ENCODE results near the gene AGAP3.
A peak's percentile ranks its signal among the peaks of the same experiment; 100 is the strongest.
"Not testable (repeated sequence)": the region's sequence is repeated elsewhere in the genome, so short reads cannot be mapped to it uniquely, and the experiment has no call there.

AGAP3 gene

GRCh38 chr7:151085691-151086620, at the start of gene AGAP3:
Gene AGAP3 (plus strand): TSS chr7:151086475. CDS start chr7:151086742, 267 bp downstream.
- peak; percentile 76 for DNase-seq (ENCODE audit: low read depth)

GRCh38 chr7:151038951-151039849, 47.1 kb upstream of the AGAP3 start:
- DNase-seq (ENCODE audit: low read depth), result peak; percentile 91

- DNase-seq (ENCODE audit: low read depth), result no peak
Measured at GRCh38 chr7:151039850-151040548, 46.3 kb upstream of the AGAP3 start.

GRCh38 chr7:151040616-151041375, 45.5 kb upstream of the AGAP3 start:
- DNase-seq (ENCODE audit: low read depth), result no peak

- not testable (repeated sequence) for DNase-seq (ENCODE audit: low read depth)
Measured at GRCh38 chr7:151043449-151043848, 42.8 kb upstream of the AGAP3 start.

GRCh38 chr7:151043959-151044358, 42.3 kb upstream of the AGAP3 start:
- DNase-seq (ENCODE audit: low read depth), result no peak

GRCh38 chr7:151045262-151045661, 41.0 kb upstream of the AGAP3 start:
- DNase-seq (ENCODE audit: low read depth), result no peak

- no peak for DNase-seq (ENCODE audit: low read depth)
Measured at GRCh38 chr7:151045967-151046366, 40.3 kb upstream of the AGAP3 start.

- no peak for DNase-seq (ENCODE audit: low read depth)
Measured at GRCh38 chr7:151046603-151047573, 39.4 kb upstream of the AGAP3 start.

GRCh38 chr7:151047976-151048815, 38.1 kb upstream of the AGAP3 start, which contains the start of gene ASIC3:
Gene ASIC3 (plus strand): TSS chr7:151048531. CDS start chr7:151048886, 355 bp downstream.
- DNase-seq (ENCODE audit: low read depth), result no peak

- DNase-seq (ENCODE audit: low read depth), result no peak
Measured at GRCh38 chr7:151048911-151049463, 37.3 kb upstream of the AGAP3 start.

- DNase-seq (ENCODE audit: low read depth), result peak; percentile 79
Measured at GRCh38 chr7:151051108-151051507, 35.2 kb upstream of the AGAP3 start.

- no peak for DNase-seq (ENCODE audit: low read depth)
Measured at GRCh38 chr7:151053096-151053495, 33.2 kb upstream of the AGAP3 start.

GRCh38 chr7:151053751-151054150, 32.5 kb upstream of the AGAP3 start:
- no peak for DNase-seq (ENCODE audit: low read depth)

- no peak for DNase-seq (ENCODE audit: low read depth)
Measured at GRCh38 chr7:151056283-151056665, 30.0 kb upstream of the AGAP3 start.

GRCh38 chr7:151056666-151057505, 29.4 kb upstream of the AGAP3 start:
- DNase-seq (ENCODE audit: low read depth), result no peak

GRCh38 chr7:151057506-151057988, 28.7 kb upstream of the AGAP3 start, which contains the start of gene CDK5:
Gene CDK5 (minus strand): TSS chr7:151057897. CDS start chr7:151057848, 49 bp downstream.
- DNase-seq (ENCODE audit: low read depth), result no peak
